GM12878 (cell line): ENCODE results near the gene PLGRKT. TPM values are rescaled to one million over a fixed set of nuclear protein-coding genes. Genes with fewer than 3 reads are reported as not detected.
A peak's percentile ranks its signal among the peaks of the same experiment; 100 is the strongest.

Experiments used
- ATAC-seq: fragments of 200-7000 bp; cut with Tn5 transposase; 3 replicates; pipeline ENCODE4 v1.9.1; 2020; ENCODE audit warnings: mild to moderate bottlenecking, moderate library complexity
- BruUV-seq: library from RNA; stranded (reverse); fragments of 400-500 nt; replicated peaks from 2 replicates; lab custom pipeline; 2021; lab: Mats Ljungman, UMichigan
- CTCF ChIA-PET: fragments of 300-600 bp; sonication (Branson Sonifier 250); formaldehyde crosslinking; extraction: SDS; loops from one replicate; lab custom pipeline; 2021; ENCODE audit warnings: inconsistent platforms; lab: Yijun Ruan, JAX
- POLR2A ChIA-PET: fragments of 350-600 bp; formaldehyde crosslinking; extraction: SDS; loops from one replicate; lab custom pipeline; 2021; ENCODE audit warnings: inconsistent platforms; lab: Charles Lee
- RAD21 ChIA-PET: fragments of 300-600 bp; sonication (Branson Sonifier 250); formaldehyde crosslinking; loops from one replicate; lab custom pipeline; 2023; ENCODE audit warnings: antibody characterized with exemption; ENCODE audit not compliant: unreplicated experiment; lab: Charles Lee
- SMC1A ChIA-PET: fragments of 300-600 bp; sonication (Branson Sonifier 250); formaldehyde crosslinking; loops from one replicate; lab custom pipeline; 2023; ENCODE audit not compliant: unreplicated experiment, uncharacterized antibody; lab: Charles Lee
- DNase-seq: peaks from one replicate; pipeline ENCODE4 v3.0.0-alpha.2; 2011; ENCODE audit warnings: low read depth, low spot score
- FAIRE-seq: peaks from 3 replicates; lab custom pipeline; 2011; peaks lifted over from hg19 to GRCh38; lab: Jason Lieb, UNC
- H2AFZ ChIP-seq: 2 replicates; pipeline ENCODE4 v1.6.0; 2011; ENCODE audit warnings: low read depth, low read length, control low read depth; ENCODE audit not compliant: control insufficient read depth
- H3K27ac ChIP-seq: 2 replicates; pipeline ENCODE4 v1.5.1; 2011; ENCODE audit warnings: control low read depth; ENCODE audit not compliant: control insufficient read depth, insufficient read depth
- H3K27me3 ChIP-seq, 2 experiments: replicated peaks in 1 of 2; 2 replicates each; pipeline versions ENCODE4 v1.6.0 to v1.6.1; 2011; ENCODE audit warnings: low read length in 1 of 2; ENCODE audit not compliant: control insufficient read depth in 2 of 2, insufficient read depth in 2 of 2
- H3K36me3 ChIP-seq, 2 experiments: 2 replicates each; pipeline ENCODE4 v1.5.1; 2011; ENCODE audit warnings: low read length in 1 of 2; ENCODE audit not compliant: control insufficient read depth in 2 of 2, insufficient read depth in 2 of 2
- H3K4me1 ChIP-seq: 2 replicates; pipeline ENCODE4 v1.6.1; 2011; ENCODE audit warnings: mild to moderate bottlenecking, low read length, moderate library complexity, mixed read lengths; ENCODE audit not compliant: control insufficient read depth, insufficient read depth
- H3K4me2 ChIP-seq: 2 replicates; pipeline ENCODE4 v1.6.0; 2011; ENCODE audit warnings: control low read depth; ENCODE audit not compliant: control insufficient read depth, insufficient read depth
- H3K4me3 ChIP-seq: fragments of 200-600 bp; sonication (generic); 2 replicates; pipeline ENCODE4 v1.5.1; 2016
- H3K79me2 ChIP-seq: 2 replicates; pipeline ENCODE4 v1.6.0; 2011; ENCODE audit warnings: low read length; ENCODE audit not compliant: control insufficient read depth, insufficient read depth
- H3K9ac ChIP-seq: 2 replicates; pipeline ENCODE4 v1.8.0; 2011; ENCODE audit warnings: low read length, control low read depth, mixed read lengths; ENCODE audit not compliant: control insufficient read depth, insufficient read depth
- H3K9me3 ChIP-seq: replicated peaks from 3 replicates; pipeline ENCODE4 v1.5.1; 2011; ENCODE audit warnings: mild to moderate bottlenecking, low read length; ENCODE audit not compliant: control insufficient read depth, insufficient read depth
- H4K20me1 ChIP-seq: 2 replicates; pipeline ENCODE4 v1.6.0; 2011; ENCODE audit not compliant: control insufficient read depth, insufficient read depth
- BCL11A ChIP-seq: IDR thresholded peaks from 2 replicates; pipeline ENCODE4 v1.6.1; 2011; ENCODE audit warnings: low read depth, low read length
- BMI1 ChIP-seq: fragments of 450-650 bp; IDR thresholded peaks from 2 replicates; pipeline ENCODE4 v1.6.1; 2016; ENCODE audit warnings: mild to moderate bottlenecking, moderate library complexity, borderline replicate concordance
- CBFB ChIP-seq: IDR thresholded peaks from 2 replicates; pipeline ENCODE4 v1.6.1; 2016; ENCODE audit warnings: antibody characterized with exemption, low read depth
- CHD4 ChIP-seq: fragments of 200-600 bp; sonication (generic); IDR thresholded peaks from 2 replicates; pipeline ENCODE4 v1.6.1; 2016; ENCODE audit warnings: mild to moderate bottlenecking
- ESRRA ChIP-seq: IDR thresholded peaks from 2 replicates; pipeline ENCODE4 v1.6.1; 2012; ENCODE audit warnings: mild to moderate bottlenecking, low read length, improper control_type of control experiment
- GATAD2B ChIP-seq: fragments of 450-650 bp; conservative IDR thresholded peaks from 2 replicates; pipeline ENCODE4 v1.6.1; 2017; ENCODE audit warnings: low read depth, mild to moderate bottlenecking, moderate library complexity
- HDAC2 ChIP-seq: fragments of 200-600 bp; sonication (generic); IDR thresholded peaks from 2 replicates; pipeline ENCODE4 v1.6.1; 2017
- IKZF2 ChIP-seq, 2 experiments: fragments of 450-650 bp; IDR thresholded peaks; 2 replicates each; pipeline ENCODE4 v1.6.1; 2017; ENCODE audit warnings: mild to moderate bottlenecking in 2 of 2, moderate library complexity in 2 of 2
- NR2C1 ChIP-seq: fragments of 450-650 bp; IDR thresholded peaks from 2 replicates; pipeline ENCODE4 v1.6.1; 2017; ENCODE audit warnings: antibody characterized with exemption, mild to moderate bottlenecking, moderate library complexity
- NR2C2 ChIP-seq: IDR thresholded peaks from 2 replicates; pipeline ENCODE4 v1.6.1; 2011; ENCODE audit warnings: borderline replicate concordance, low read depth; ENCODE audit not compliant: control insufficient read depth, insufficient read length
- POLR2A ChIP-seq: IDR thresholded peaks from 2 replicates; pipeline ENCODE4 v1.6.1; 2011; ENCODE audit warnings: low read depth, mild to moderate bottlenecking, low read length
- POU2F2 ChIP-seq: IDR thresholded peaks from 3 replicates; pipeline ENCODE4 v1.6.1; 2011; ENCODE audit warnings: low read depth, mild to moderate bottlenecking, low read length, borderline replicate concordance
- SMC3 ChIP-seq: IDR thresholded peaks from 2 replicates; pipeline ENCODE4 v1.6.1; 2011; ENCODE audit warnings: low read length, improper control_type of control experiment, borderline replicate concordance
- YBX1 ChIP-seq: fragments of 450-650 bp; IDR thresholded peaks from 2 replicates; pipeline ENCODE4 v1.6.1; 2016; ENCODE audit warnings: antibody characterized with exemption
- WGBS: methylation state at CpG from one replicate; pipeline ENCODE4 v1.1.6; 2016; ENCODE audit warnings: low lambda C conversion rate; ENCODE audit not compliant: insufficient replicate concordance, insufficient coverage; ENCODE audit errors: missing lambda C conversion rate; 5-methylcytosine and 5-hydroxymethylcytosine counted together
- in situ Hi-C: fragments of 300-500 bp; cut with MboI; formaldehyde crosslinking; loops from 9 replicates; pipeline ENCODE4 v1.14.3; 2018; ENCODE audit warnings: mixed read lengths
- intact Hi-C: fragments of 100-400 bp; cut with micrococcal nuclease; formaldehyde crosslinking; loops from one replicate; pipeline ENCODE4 v1.14.2; 2022; ENCODE audit not compliant: unreplicated experiment
- polyA plus RNA-seq, 11 experiments: library from polyadenylated mRNA; depleted of rRNA in 4 of 11; unstranded in 6 of 11; stranded (reverse) in 5 of 11; fragments of >200 nt; fragmentation: Nextera tagmentation in 4 of 11; fragmentation: Illumina TruSeq in 1 of 11; extraction: Ambion mirVana in 4 of 11; extraction: Trizol in 1 of 11; gene quantifications; 1 replicate in 1 of 11; 2 replicates in 10 of 11; pipeline versions ENCODE4 v1.2.1 to v1.2.3, GENCODE V29; 2011 to 2016; ENCODE audit warnings: inconsistent platforms in 2 of 11, missing spikeins in 2 of 11, low read depth in 1 of 11
- total RNA-seq, 4 experiments: library from RNA; depleted of rRNA in 3 of 4; stranded (reverse); fragments of >200 nt in 3 of 4; fragmentation: Illumina TruSeq in 1 of 4; extraction: Trizol in 1 of 4; gene quantifications; 2 replicates each; pipeline versions ENCODE4 v1.2.1 to v1.2.3, GENCODE V29; 2013 to 2021
- TF ChIP-seq, protein P1 (sequence below): IDR thresholded peaks from 2 replicates; pipeline ENCODE4 v1.6.1; 2012; ENCODE audit warnings: low read depth, low read length, improper control_type of control experiment
- TF ChIP-seq, protein P2 (sequence below): fragments of 450-650 bp; IDR thresholded peaks from 2 replicates; pipeline ENCODE4 v1.6.1; 2017; ENCODE audit warnings: antibody characterized with exemption, mild to moderate bottlenecking, moderate library complexity

Gene PLGRKT
- total and polyA plus RNA-seq, 10 of the 15 experiments (the other 5 are each of a cell fraction or from before 2014, with no cell fraction given), result 25.2 to 72.3 (median 38.4) TPM

DNA sequence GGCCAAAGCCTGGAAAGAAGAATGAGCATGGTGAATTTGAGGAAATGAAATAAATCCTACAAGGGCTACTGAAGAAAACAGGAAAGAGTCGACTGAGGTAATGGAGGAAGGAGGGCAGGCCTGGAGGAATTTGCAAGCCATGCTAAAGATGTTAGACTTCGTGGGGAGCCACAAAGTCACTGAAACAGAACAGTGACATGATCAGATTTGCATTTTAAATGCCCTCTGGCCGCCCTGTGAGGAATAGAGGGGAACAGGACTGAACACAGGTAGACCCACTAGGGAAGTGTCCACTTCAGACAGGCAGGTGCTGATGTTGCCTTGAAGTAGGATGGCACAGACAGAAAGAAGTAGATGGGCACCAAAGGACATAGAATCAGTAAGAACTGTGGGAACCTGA lies 55.2 kb downstream of the PLGRKT start:
- WGBS, result 10% methylated on average over 3 of the region's 3 CpGs
- Histone ChIP-seq H3K4me3 (no peak overlapping the region), H4K20me1 (no peaks in the 10 kb centered on the region), H3K36me3 (no peaks in the 10 kb centered on the region), H3K9me3 (no peaks in the 10 kb centered on the region; the same call in 2 of the 3 replicates), H2AFZ (no peak overlapping the region), H3K4me2 (no peak overlapping the region), H3K27me3 (no peaks in the 10 kb centered on the region), H3K4me1 (0 out of 2 replicates have a peak, but pooled peaks cover 3% of the 10 kb centered on the region), H3K79me2 (no peaks in the 10 kb centered on the region), H3K9ac (no peak overlapping the region), H3K27ac (no peak overlapping the region)
- SMC1A ChIA-PET, result no interaction called here
- TF ChIP-seq ESRRA (no peak), POLR2A (no peak), POU2F2 (peak; percentile 48; the same call in 1 of the 3 replicates), YBX1 (no peak), CBFB (no peak), SMC3 (no peak), NR2C2 (no peak), HDAC2 (no peak), GATAD2B (no peak), BMI1 (no peak), CHD4 (no peak), IKZF2 (IDR thresholded peaks at IDR 0.05) (0 out of 4 replicates have a peak, but pooled peaks of 1 of the 2 experiments have one; percentile 13), NR2C1 (no peak), BCL11A (no peak)
- TF ChIP-seq, protein P1, sequence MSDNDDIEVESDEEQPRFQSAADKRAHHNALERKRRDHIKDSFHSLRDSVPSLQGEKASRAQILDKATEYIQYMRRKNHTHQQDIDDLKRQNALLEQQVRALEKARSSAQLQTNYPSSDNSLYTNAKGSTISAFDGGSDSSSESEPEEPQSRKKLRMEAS, result no peak
- TF ChIP-seq, protein P2, sequence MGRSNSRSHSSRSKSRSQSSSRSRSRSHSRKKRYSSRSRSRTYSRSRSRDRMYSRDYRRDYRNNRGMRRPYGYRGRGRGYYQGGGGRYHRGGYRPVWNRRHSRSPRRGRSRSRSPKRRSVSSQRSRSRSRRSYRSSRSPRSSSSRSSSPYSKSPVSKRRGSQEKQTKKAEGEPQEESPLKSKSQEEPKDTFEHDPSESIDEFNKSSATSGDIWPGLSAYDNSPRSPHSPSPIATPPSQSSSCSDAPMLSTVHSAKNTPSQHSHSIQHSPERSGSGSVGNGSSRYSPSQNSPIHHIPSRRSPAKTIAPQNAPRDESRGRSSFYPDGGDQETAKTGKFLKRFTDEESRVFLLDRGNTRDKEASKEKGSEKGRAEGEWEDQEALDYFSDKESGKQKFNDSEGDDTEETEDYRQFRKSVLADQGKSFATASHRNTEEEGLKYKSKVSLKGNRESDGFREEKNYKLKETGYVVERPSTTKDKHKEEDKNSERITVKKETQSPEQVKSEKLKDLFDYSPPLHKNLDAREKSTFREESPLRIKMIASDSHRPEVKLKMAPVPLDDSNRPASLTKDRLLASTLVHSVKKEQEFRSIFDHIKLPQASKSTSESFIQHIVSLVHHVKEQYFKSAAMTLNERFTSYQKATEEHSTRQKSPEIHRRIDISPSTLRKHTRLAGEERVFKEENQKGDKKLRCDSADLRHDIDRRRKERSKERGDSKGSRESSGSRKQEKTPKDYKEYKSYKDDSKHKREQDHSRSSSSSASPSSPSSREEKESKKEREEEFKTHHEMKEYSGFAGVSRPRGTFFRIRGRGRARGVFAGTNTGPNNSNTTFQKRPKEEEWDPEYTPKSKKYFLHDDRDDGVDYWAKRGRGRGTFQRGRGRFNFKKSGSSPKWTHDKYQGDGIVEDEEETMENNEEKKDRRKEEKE, result no peak
- FAIRE-seq, result peak; percentile 83
- BruUV-seq, result no TSS peak
- CTCF ChIA-PET, result interaction anchor here (0.9 kb wide), 1 partner anchor 10 kb away, joined by 3 read pairs; no protein-coding TSS in a partner anchor
- no peak for DNase-seq
- ATAC-seq, result peak; percentile 76
- RAD21 ChIA-PET, result no interaction called here
- intact Hi-C loops (no loop called here), in situ Hi-C loops (no loop called here)
- POLR2A ChIA-PET, result no interaction called here
